HG03175 (cell line): ENCODE data around the gene CCR9.
A peak's percentile ranks its signal among the peaks of the same experiment; 100 is the strongest.

ENCODE experiments used
- ATAC-seq: cut with Tn5 transposase; IDR thresholded peaks from one replicate; pipeline ENCODE4 v1.9.1; 2021; ENCODE audit warnings: mild to moderate bottlenecking, moderate library complexity; ENCODE audit not compliant: unreplicated experiment

The CCR9 gene

GRCh38 chr3:45936261-45936660 lies 49.9 kb downstream of the CCR9 start:
- ATAC-seq, result no peak

GRCh38 chr3:45937206-45938042 lies 51.1 kb downstream of the CCR9 start:
- ATAC-seq, result no peak

- no peak for ATAC-seq
Observed at GRCh38 chr3:45938043-45938435, 51.7 kb downstream of the CCR9 start.

GRCh38 chr3:45938864-45939263 lies 52.5 kb downstream of the CCR9 start:
- ATAC-seq, result peak; percentile 60

GRCh38 chr3:45939341-45939771 lies 53.0 kb downstream of the CCR9 start:
- ATAC-seq, result no peak

- no peak for ATAC-seq
Observed at GRCh38 chr3:45940004-45940780, 53.8 kb downstream of the CCR9 start.

GRCh38 chr3:45940781-45941365 lies 54.5 kb downstream of the CCR9 start:
- ATAC-seq, result no peak

- ATAC-seq, result no peak
Observed at GRCh38 chr3:45942051-45942825, 55.9 kb downstream of the CCR9 start.

- ATAC-seq, result no peak
Observed at GRCh38 chr3:45943207-45943846, 57.0 kb downstream of the CCR9 start, which contains the start of gene CXCR6. Gene CXCR6, plus strand, starts transcription at chr3:45943464. Its CDS starts 3,018 bp downstream, at chr3:45946482.

- ATAC-seq, result no peak
Observed at GRCh38 chr3:45944830-45945620, 58.7 kb downstream of the CCR9 start.

- ATAC-seq, result no peak
Observed at GRCh38 chr3:45946307-45946706, 60.0 kb downstream of the CCR9 start.

GRCh38 chr3:45946875-45947274 lies 60.5 kb downstream of the CCR9 start:
- no peak for ATAC-seq

- no peak for ATAC-seq
Observed at GRCh38 chr3:45947361-45947760, 61.0 kb downstream of the CCR9 start.

- no peak for ATAC-seq
Observed at GRCh38 chr3:45948311-45948781, 62.0 kb downstream of the CCR9 start.

- ATAC-seq, result no peak
Observed at GRCh38 chr3:45948881-45949280, 62.5 kb downstream of the CCR9 start.

- no peak for ATAC-seq
Observed at GRCh38 chr3:45949432-45949831, 63.1 kb downstream of the CCR9 start.

GRCh38 chr3:45950131-45950530 lies 63.8 kb downstream of the CCR9 start:
- no peak for ATAC-seq

- ATAC-seq, result no peak
Observed at GRCh38 chr3:45950686-45951600, 64.6 kb downstream of the CCR9 start.
